WTC11 (cell line): Measurements from ENCODE around the gene WNK2. TPM values are rescaled to one million over a fixed set of nuclear protein-coding genes. Genes with fewer than 3 reads are reported as not detected.

Experiments used
- ATAC-seq: fragments of 200-7000 bp; cut with Tn5 transposase; 2 replicates; pipeline ENCODE4 v1.10.0; 2021; ENCODE audit warnings: mild to moderate bottlenecking, moderate library complexity
- CTCF ChIA-PET: fragments of 300-600 bp; sonication (Branson Sonifier 250); formaldehyde crosslinking; loops from one replicate; lab custom pipeline; 2021; ENCODE audit warnings: antibody characterized with exemption; lab: Charles Lee
- POLR2A ChIA-PET: fragments of 350-600 bp; sonication (Branson Sonifier 250); formaldehyde crosslinking; loops from one replicate; lab custom pipeline; 2021; ENCODE audit warnings: antibody characterized with exemption; lab: Charles Lee
- DNase-seq: peaks from one replicate; pipeline ENCODE4 v3.0.0; 2021; ENCODE audit warnings: low spot score
- H3K27ac Mint-ChIP-seq: 2 replicates; pipeline ENCODE4 v1.8.0; 2021; ENCODE audit warnings: mixed read lengths
- H3K27me3 Mint-ChIP-seq: 2 replicates; pipeline ENCODE4 v1.8.0; 2021; ENCODE audit warnings: low read depth, mild to moderate bottlenecking, moderate library complexity, mixed read lengths
- H3K36me3 Mint-ChIP-seq: 2 replicates; pipeline ENCODE4 v1.8.0; 2021; ENCODE audit warnings: mixed read lengths
- H3K4me1 Mint-ChIP-seq: 2 replicates; pipeline ENCODE4 v1.8.0; 2022; ENCODE audit warnings: mixed read lengths
- H3K4me3 Mint-ChIP-seq: 2 replicates; pipeline ENCODE4 v1.8.0; 2021; ENCODE audit warnings: mild to moderate bottlenecking, moderate library complexity, mixed read lengths
- H3K9me3 Mint-ChIP-seq: 2 replicates; pipeline ENCODE4 v1.8.0; 2021; ENCODE audit warnings: mixed read lengths
- CBFB ChIP-seq: sonication (generic); formaldehyde crosslinking; IDR thresholded peaks from 2 replicates; pipeline ENCODE4 v1.8.1; 2022; ENCODE audit warnings: mild to moderate bottlenecking, low read depth, missing genetic modification reagents
- CREM ChIP-seq: sonication (generic); formaldehyde crosslinking; IDR thresholded peaks from 2 replicates; pipeline ENCODE4 v1.8.1; 2022; ENCODE audit warnings: mild to moderate bottlenecking, missing genetic modification reagents, moderate library complexity
- E2F1 ChIP-seq: sonication (generic); formaldehyde crosslinking; IDR thresholded peaks from 2 replicates; pipeline ENCODE4 v1.8.0; 2022; ENCODE audit warnings: mild to moderate bottlenecking, missing genetic modification reagents
- EMX1 ChIP-seq: fragments of 250-450 bp; sonication (Bioruptor Pico); IDR thresholded peaks from 2 replicates; pipeline ENCODE4 v1.8.0; 2021; ENCODE audit warnings: mild to moderate bottlenecking
- ETV6 ChIP-seq: sonication (generic); formaldehyde crosslinking; IDR thresholded peaks from 2 replicates; pipeline ENCODE4 v1.8.1; 2022; ENCODE audit warnings: mild to moderate bottlenecking, missing genetic modification reagents
- FOXP1 ChIP-seq: sonication (generic); formaldehyde crosslinking; IDR thresholded peaks from 2 replicates; pipeline ENCODE4 v1.8.0; 2022; ENCODE audit warnings: missing genetic modification reagents, mild to moderate bottlenecking, moderate library complexity, borderline replicate concordance
- GABPB1 ChIP-seq: sonication (generic); formaldehyde crosslinking; IDR thresholded peaks from 2 replicates; pipeline ENCODE4 v1.8.1; 2023; ENCODE audit warnings: mild to moderate bottlenecking, missing genetic modification reagents
- JAZF1 ChIP-seq: fragments of 250-450 bp; sonication (Bioruptor Pico); IDR thresholded peaks from 2 replicates; pipeline ENCODE4 v1.9.0; 2021; ENCODE audit warnings: moderate library complexity, mild to moderate bottlenecking, inconsistent platforms
- MYBL2 ChIP-seq: sonication (generic); formaldehyde crosslinking; IDR thresholded peaks from 2 replicates; pipeline ENCODE4 v1.8.1; 2023; ENCODE audit warnings: mild to moderate bottlenecking, moderate library complexity, missing genetic modification reagents
- NFYB ChIP-seq: sonication (generic); formaldehyde crosslinking; conservative IDR thresholded peaks from 2 replicates; pipeline ENCODE4 v1.8.0; 2022; ENCODE audit warnings: low read depth, missing genetic modification reagents
- OVOL2 ChIP-seq: fragments of 250-450 bp; sonication (Bioruptor Pico); IDR thresholded peaks from 2 replicates; pipeline ENCODE4 v1.9.0; 2021; ENCODE audit warnings: mild to moderate bottlenecking, borderline replicate concordance
- RELA ChIP-seq: sonication (generic); formaldehyde crosslinking; IDR thresholded peaks from 2 replicates; pipeline ENCODE4 v1.8.1; 2022; ENCODE audit warnings: missing genetic modification reagents, mild to moderate bottlenecking, borderline replicate concordance
- SMAD3 ChIP-seq: sonication (generic); formaldehyde crosslinking; IDR thresholded peaks from 2 replicates; pipeline ENCODE4 v1.8.0; 2022; ENCODE audit warnings: missing genetic modification reagents, mild to moderate bottlenecking, borderline replicate concordance
- SOX15 ChIP-seq: fragments of 250-450 bp; sonication (Bioruptor Pico); IDR thresholded peaks from 2 replicates; pipeline ENCODE4 v1.9.0; 2021; ENCODE audit warnings: mild to moderate bottlenecking
- TEAD4 ChIP-seq: sonication (generic); formaldehyde crosslinking; IDR thresholded peaks from 2 replicates; pipeline ENCODE4 v1.8.0; 2022; ENCODE audit warnings: mild to moderate bottlenecking, missing genetic modification reagents
- ZNF138 ChIP-seq: sonication (generic); formaldehyde crosslinking; conservative IDR thresholded peaks from 2 replicates; pipeline ENCODE4 v1.8.1; 2022; ENCODE audit warnings: mild to moderate bottlenecking, moderate library complexity, missing genetic modification reagents
- ZNF232 ChIP-seq: sonication (generic); formaldehyde crosslinking; IDR thresholded peaks from 2 replicates; pipeline ENCODE4 v1.8.0; 2022; ENCODE audit warnings: mild to moderate bottlenecking, missing genetic modification reagents
- ZNF281 ChIP-seq: sonication (generic); formaldehyde crosslinking; IDR thresholded peaks from 2 replicates; pipeline ENCODE4 v1.8.0; 2023; ENCODE audit warnings: mild to moderate bottlenecking, missing genetic modification reagents
- ZNF416 ChIP-seq: fragments of 250-450 bp; sonication (Bioruptor Pico); IDR thresholded peaks from 2 replicates; pipeline ENCODE4 v1.9.0; 2021; ENCODE audit warnings: mild to moderate bottlenecking, inconsistent platforms
- ZNF425 ChIP-seq: fragments of 250-450 bp; sonication (Bioruptor Pico); conservative IDR thresholded peaks from 2 replicates; pipeline ENCODE4 v1.9.0; 2021; ENCODE audit warnings: mild to moderate bottlenecking
- total RNA-seq: library from RNA; stranded (reverse); gene quantifications from 3 replicates; pipeline ENCODE4 v1.2.3, GENCODE V29; 2021
- TF ChIP-seq, protein P1 (sequence below): sonication (generic); formaldehyde crosslinking; IDR thresholded peaks from 2 replicates; pipeline ENCODE4 v1.8.1; 2023; ENCODE audit warnings: mild to moderate bottlenecking, moderate library complexity, missing genetic modification reagents
- TF ChIP-seq, protein P2 (sequence below): sonication (generic); formaldehyde crosslinking; IDR thresholded peaks from 2 replicates; pipeline ENCODE4 v1.8.1; 2022; ENCODE audit warnings: mild to moderate bottlenecking, missing genetic modification reagents, moderate library complexity, borderline replicate concordance
- TF ChIP-seq, protein P3 (sequence below): sonication (generic); formaldehyde crosslinking; IDR thresholded peaks from 2 replicates; pipeline ENCODE4 v1.8.0; 2022; ENCODE audit warnings: mild to moderate bottlenecking, missing genetic modification reagents
- TF ChIP-seq, protein P4 (sequence below): sonication (generic); formaldehyde crosslinking; IDR thresholded peaks from 2 replicates; pipeline ENCODE4 v1.8.0; 2023; ENCODE audit warnings: missing genetic modification reagents, mild to moderate bottlenecking, borderline replicate concordance

The WNK2 gene
- total RNA-seq, 1 experiment from 2014 or later = 120 TPM

GRCh38 chr9:93332317-93332716 is 148.4 kb downstream of the WNK2 start (continued):
- TF ChIP-seq ZNF425 (no peak), EMX1 (CRISPR knock-in tag) (no peak), NFYB (CRISPR knock-in tag) (no peak), ZNF138 (CRISPR knock-in tag) (no peak), E2F1 (CRISPR knock-in tag) (no peak), SMAD3 (CRISPR knock-in tag) (no peak)
- TF ChIP-seq, protein P1, sequence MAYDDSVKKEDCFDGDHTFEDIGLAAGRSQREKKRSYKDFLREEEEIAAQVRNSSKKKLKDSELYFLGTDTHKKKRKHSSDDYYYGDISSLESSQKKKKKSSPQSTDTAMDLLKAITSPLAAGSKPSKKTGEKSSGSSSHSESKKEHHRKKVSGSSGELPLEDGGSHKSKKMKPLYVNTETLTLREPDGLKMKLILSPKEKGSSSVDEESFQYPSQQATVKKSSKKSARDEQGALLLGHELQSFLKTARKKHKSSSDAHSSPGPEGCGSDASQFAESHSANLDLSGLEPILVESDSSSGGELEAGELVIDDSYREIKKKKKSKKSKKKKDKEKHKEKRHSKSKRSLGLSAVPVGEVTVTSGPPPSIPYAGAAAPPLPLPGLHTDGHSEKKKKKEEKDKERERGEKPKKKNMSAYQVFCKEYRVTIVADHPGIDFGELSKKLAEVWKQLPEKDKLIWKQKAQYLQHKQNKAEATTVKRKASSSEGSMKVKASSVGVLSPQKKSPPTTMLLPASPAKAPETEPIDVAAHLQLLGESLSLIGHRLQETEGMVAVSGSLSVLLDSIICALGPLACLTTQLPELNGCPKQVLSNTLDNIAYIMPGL = no peak

DNA sequence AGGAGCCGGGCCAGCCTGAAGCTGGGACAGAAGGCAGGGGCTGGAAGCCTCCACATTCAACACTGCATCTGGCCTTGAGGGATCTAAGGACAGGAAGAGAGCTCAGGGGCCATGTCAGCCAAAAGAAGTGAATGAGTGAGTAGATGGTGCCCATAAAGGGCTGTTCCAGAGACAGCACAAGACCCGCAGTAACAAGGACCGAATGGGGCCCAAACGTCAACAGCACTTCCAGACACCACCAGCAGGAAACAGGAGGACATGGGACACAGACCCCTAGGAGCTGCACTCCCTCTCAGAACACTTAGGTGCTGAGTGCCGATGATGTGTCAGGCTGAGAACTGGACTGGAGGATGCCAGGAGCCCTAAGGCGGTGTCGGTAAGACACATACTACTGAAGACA is 152.8 kb downstream of the WNK2 start:
- Mint-ChIP-seq H3K4me3 (no peak overlapping the region), H3K9me3 (peaks cover 59% of the 10 kb centered on the region), H3K36me3 (peaks cover 83% of the 10 kb centered on the region), H3K27me3 (peaks cover 3% of the 10 kb centered on the region; the same call in 1 of the 2 replicates), H3K27ac (no peak overlapping the region), H3K4me1 (peaks cover 11% of the 10 kb centered on the region)
- ChIA-PET POLR2A (no interaction called here), CTCF (no interaction called here)
- DNase-seq (no peak), ATAC-seq (peak; percentile 61)
- no peak for TF ChIP-seq ZNF416 (CRISPR knock-in tag)
- TF ChIP-seq, protein P2, sequence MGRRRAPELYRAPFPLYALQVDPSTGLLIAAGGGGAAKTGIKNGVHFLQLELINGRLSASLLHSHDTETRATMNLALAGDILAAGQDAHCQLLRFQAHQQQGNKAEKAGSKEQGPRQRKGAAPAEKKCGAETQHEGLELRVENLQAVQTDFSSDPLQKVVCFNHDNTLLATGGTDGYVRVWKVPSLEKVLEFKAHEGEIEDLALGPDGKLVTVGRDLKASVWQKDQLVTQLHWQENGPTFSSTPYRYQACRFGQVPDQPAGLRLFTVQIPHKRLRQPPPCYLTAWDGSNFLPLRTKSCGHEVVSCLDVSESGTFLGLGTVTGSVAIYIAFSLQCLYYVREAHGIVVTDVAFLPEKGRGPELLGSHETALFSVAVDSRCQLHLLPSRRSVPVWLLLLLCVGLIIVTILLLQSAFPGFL = no peak
- TF ChIP-seq GABPB1 = no peak
- TF ChIP-seq ZNF281 (CRISPR knock-in tag) = no peak
- no peak for TF ChIP-seq JAZF1
- TF ChIP-seq, protein P3, sequence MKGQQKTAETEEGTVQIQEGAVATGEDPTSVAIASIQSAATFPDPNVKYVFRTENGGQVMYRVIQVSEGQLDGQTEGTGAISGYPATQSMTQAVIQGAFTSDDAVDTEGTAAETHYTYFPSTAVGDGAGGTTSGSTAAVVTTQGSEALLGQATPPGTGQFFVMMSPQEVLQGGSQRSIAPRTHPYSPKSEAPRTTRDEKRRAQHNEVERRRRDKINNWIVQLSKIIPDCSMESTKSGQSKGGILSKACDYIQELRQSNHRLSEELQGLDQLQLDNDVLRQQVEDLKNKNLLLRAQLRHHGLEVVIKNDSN (CRISPR knock-in tag) = no peak
- TF ChIP-seq MYBL2 (CRISPR knock-in tag) = no peak
- TF ChIP-seq, protein P4, sequence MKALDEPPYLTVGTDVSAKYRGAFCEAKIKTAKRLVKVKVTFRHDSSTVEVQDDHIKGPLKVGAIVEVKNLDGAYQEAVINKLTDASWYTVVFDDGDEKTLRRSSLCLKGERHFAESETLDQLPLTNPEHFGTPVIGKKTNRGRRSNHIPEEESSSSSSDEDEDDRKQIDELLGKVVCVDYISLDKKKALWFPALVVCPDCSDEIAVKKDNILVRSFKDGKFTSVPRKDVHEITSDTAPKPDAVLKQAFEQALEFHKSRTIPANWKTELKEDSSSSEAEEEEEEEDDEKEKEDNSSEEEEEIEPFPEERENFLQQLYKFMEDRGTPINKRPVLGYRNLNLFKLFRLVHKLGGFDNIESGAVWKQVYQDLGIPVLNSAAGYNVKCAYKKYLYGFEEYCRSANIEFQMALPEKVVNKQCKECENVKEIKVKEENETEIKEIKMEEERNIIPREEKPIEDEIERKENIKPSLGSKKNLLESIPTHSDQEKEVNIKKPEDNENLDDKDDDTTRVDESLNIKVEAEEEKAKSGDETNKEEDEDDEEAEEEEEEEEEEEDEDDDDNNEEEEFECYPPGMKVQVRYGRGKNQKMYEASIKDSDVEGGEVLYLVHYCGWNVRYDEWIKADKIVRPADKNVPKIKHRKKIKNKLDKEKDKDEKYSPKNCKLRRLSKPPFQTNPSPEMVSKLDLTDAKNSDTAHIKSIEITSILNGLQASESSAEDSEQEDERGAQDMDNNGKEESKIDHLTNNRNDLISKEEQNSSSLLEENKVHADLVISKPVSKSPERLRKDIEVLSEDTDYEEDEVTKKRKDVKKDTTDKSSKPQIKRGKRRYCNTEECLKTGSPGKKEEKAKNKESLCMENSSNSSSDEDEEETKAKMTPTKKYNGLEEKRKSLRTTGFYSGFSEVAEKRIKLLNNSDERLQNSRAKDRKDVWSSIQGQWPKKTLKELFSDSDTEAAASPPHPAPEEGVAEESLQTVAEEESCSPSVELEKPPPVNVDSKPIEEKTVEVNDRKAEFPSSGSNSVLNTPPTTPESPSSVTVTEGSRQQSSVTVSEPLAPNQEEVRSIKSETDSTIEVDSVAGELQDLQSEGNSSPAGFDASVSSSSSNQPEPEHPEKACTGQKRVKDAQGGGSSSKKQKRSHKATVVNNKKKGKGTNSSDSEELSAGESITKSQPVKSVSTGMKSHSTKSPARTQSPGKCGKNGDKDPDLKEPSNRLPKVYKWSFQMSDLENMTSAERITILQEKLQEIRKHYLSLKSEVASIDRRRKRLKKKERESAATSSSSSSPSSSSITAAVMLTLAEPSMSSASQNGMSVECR (CRISPR knock-in tag) = no peak
- no peak for TF ChIP-seq RELA
- no peak for TF ChIP-seq TEAD4 (CRISPR knock-in tag)
- TF ChIP-seq ZNF232 = no peak
- no peak for TF ChIP-seq CREM (CRISPR knock-in tag)
- TF ChIP-seq ETV6 = no peak
- no peak for TF ChIP-seq SOX15 (CRISPR knock-in tag)
- no peak for TF ChIP-seq CBFB (CRISPR knock-in tag)
- TF ChIP-seq OVOL2 (CRISPR knock-in tag) = no peak
- TF ChIP-seq FOXP1 (CRISPR knock-in tag) = no peak
